Measurements from ENCODE around the gene POLR2B. TPM values are rescaled to one million over a fixed set of nuclear protein-coding genes. Genes with fewer than 3 reads are reported as not detected.

POLR2B gene
- 69.7 to 79.2 TPM (median 70.1 TPM) in 5 replicates for total RNA-seq (2022; extraction: Qiagen RNA extraction; ENCODE audit: low read depth)

DNA sequence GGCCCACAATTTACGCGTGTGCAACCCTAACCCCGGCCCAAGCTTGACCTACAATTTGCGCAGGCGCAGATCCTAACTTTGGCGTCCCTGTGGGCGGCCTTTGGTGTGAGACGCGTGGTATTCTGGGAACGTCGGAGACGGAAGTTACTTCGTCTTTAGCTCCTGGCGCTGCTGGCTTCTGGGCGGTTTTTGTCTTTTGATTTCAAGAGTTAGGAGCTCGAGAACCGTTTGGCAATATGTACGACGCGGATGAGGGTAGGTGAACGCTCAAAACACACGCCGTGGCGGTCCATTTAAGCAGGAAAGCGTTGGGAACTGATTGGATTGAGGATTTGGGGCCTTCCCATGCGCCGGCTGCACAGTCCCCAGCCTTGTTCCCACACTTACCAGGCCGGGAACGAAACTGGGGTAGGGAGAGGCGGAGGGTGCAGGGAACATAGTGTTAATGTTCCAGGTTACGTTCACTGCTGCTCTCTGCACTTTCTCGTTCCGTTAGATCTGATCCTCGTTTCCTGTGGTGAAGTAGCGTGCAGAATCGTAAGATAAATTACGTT, at the start of gene POLR2B:
Gene POLR2B, plus strand, starts transcription at position 147 of the 554 bp plus-strand sequence. Its CDS starts 90 bp downstream, at position 237.

GRCh38 chr4:56977321-56978012, 1.2 kb upstream of the POLR2B start, which contains the start of gene NOA1:
TSS of gene NOA1 (minus strand) at chr4:56977606. CDS start at chr4:56977585, 21 bp downstream.

Other genes starting within 250 kb of the POLR2B start
- not detected in 5 replicates for gene SPINK2, start 157.2 kb upstream of the POLR2B start, total RNA-seq (2022; extraction: Qiagen RNA extraction; ENCODE audit: low read depth)
- gene REST, start 71.0 kb upstream of the POLR2B start, total RNA-seq (2022; extraction: Qiagen RNA extraction; ENCODE audit: low read depth), result 6.8 to 9.4 TPM (median 7.4 TPM) in 5 replicates
- gene NOA1, start 1.3 kb upstream of the POLR2B start, total RNA-seq (2022; extraction: Qiagen RNA extraction; ENCODE audit: low read depth), result 14.4 to 17.0 TPM (median 16.1 TPM) in 5 replicates
- gene IGFBP7, start 131.5 kb downstream of the POLR2B start, total RNA-seq (2022; extraction: Qiagen RNA extraction; ENCODE audit: low read depth), result 191 to 299 TPM (median 243 TPM) in 5 replicates

All from A549 treated with CpdA at 1 μM for 4 hours (cell line).